ENCODE results near the gene DIP2B. TPM values are rescaled to one million over a fixed set of nuclear protein-coding genes. Genes with fewer than 3 reads are reported as not detected.

The DIP2B gene
- total and polyA plus RNA-seq, 9 donors = 7.2 to 33.3 (median 19.2) TPM

GRCh38 chr12:50661300-50662115 lies 156.7 kb downstream of the DIP2B start:
- Histone ChIP-seq H3K9me3 (no peaks in the 10 kb centered on the region), H3K4me1 (ENCODE audit: insufficient read depth) (peaks cover 12% of the 10 kb centered on the region), H3K27me3 (no peaks in the 10 kb centered on the region), H3K36me3 (no peaks in the 10 kb centered on the region), H3K27ac (peak overlapping the region in 1 of 2 donors; percentile 32), H3K4me3 (no peak overlapping the region)
- 21 to 38% (median 24%) methylated on average over 7 of the region's 7 CpGs for WGBS, 3 donors
- TF ChIP-seq EP300 (IDR thresholded peaks at IDR 0.05) = no peak
- no peak for TF ChIP-seq POLR2A (IDR thresholded peaks at IDR 0.05)
- no peak for DNase-seq
- intact Hi-C loops (cut with DNase I) = no loop called here

GRCh38 chr12:50662116-50662510 lies 157.3 kb downstream of the DIP2B start:
- intact Hi-C loops (cut with DNase I) = no loop called here
- 36 to 67% (median 65%) methylated on average over 1 of the region's 1 CpG for WGBS, 3 donors
- Histone ChIP-seq H3K27ac (peak overlapping the region in 1 of 2 donors; percentile 32), H3K27me3 (no peaks in the 10 kb centered on the region), H3K36me3 (no peaks in the 10 kb centered on the region), H3K9me3 (no peaks in the 10 kb centered on the region), H3K4me1 (ENCODE audit: insufficient read depth) (peaks cover 12% of the 10 kb centered on the region), H3K4me3 (no peak overlapping the region)
- no peak for DNase-seq
- TF ChIP-seq POLR2A (IDR thresholded peaks at IDR 0.05) (no peak), EP300 (IDR thresholded peaks at IDR 0.05) (no peak), CTCF (IDR thresholded peaks at IDR 0.05) (no peak)

GRCh38 chr12:50665170-50665569 lies 160.4 kb downstream of the DIP2B start:
- Histone ChIP-seq H3K36me3 (no peaks in the 10 kb centered on the region), H3K4me3 (no peak overlapping the region), H3K27me3 (no peaks in the 10 kb centered on the region), H3K27ac (no peak overlapping the region), H3K4me1 (ENCODE audit: insufficient read depth) (peaks cover 12% of the 10 kb centered on the region), H3K9me3 (no peaks in the 10 kb centered on the region)
- intact Hi-C loops (cut with DNase I) = no loop called here
- no peak for DNase-seq
- TF ChIP-seq EP300 (IDR thresholded peaks at IDR 0.05) = no peak
- TF ChIP-seq CTCF (IDR thresholded peaks at IDR 0.05) = no peak
- TF ChIP-seq POLR2A (IDR thresholded peaks at IDR 0.05) = no peak
- 96 to 98% (median 96%) methylated on average over 5 of the region's 5 CpGs for WGBS, 3 donors

- WGBS, 3 donors = 71 to 78% (median 77%) methylated on average over 1 of the region's 1 CpG
- Histone ChIP-seq H3K27ac (no peak overlapping the region), H3K4me3 (no peak overlapping the region), H3K27me3 (no peaks in the 10 kb centered on the region), H3K36me3 (no peaks in the 10 kb centered on the region), H3K4me1 (ENCODE audit: insufficient read depth) (peaks cover 12% of the 10 kb centered on the region), H3K9me3 (no peaks in the 10 kb centered on the region)
- intact Hi-C loops (cut with DNase I) = no loop called here
- TF ChIP-seq POLR2A (IDR thresholded peaks at IDR 0.05) (no peak), CTCF (IDR thresholded peaks at IDR 0.05) (no peak), EP300 (IDR thresholded peaks at IDR 0.05) (no peak)
- no peak for DNase-seq
These were observed 160.8 kb downstream of the DIP2B start for GRCh38 chr12:50665609-50666008.

GRCh38 chr12:50666023-50666422 lies 161.2 kb downstream of the DIP2B start:
- intact Hi-C loops (cut with DNase I) = no loop called here
- Histone ChIP-seq H3K4me1 (ENCODE audit: insufficient read depth) (peaks cover 12% of the 10 kb centered on the region), H3K4me3 (no peak overlapping the region), H3K36me3 (no peaks in the 10 kb centered on the region), H3K27ac (no peak overlapping the region), H3K27me3 (no peaks in the 10 kb centered on the region), H3K9me3 (no peaks in the 10 kb centered on the region)
- no peak for TF ChIP-seq EP300 (IDR thresholded peaks at IDR 0.05)
- TF ChIP-seq CTCF (IDR thresholded peaks at IDR 0.05) = no peak
- no peak for TF ChIP-seq POLR2A (IDR thresholded peaks at IDR 0.05)
- DNase-seq = no peak
- WGBS, 3 donors = 93 to 100% (median 95%) methylated on average over 1 of the region's 1 CpG

All from ovary (tissue), 9 donors.